H9 (cell line): ENCODE data around the gene DENND5B. TPM values are rescaled to one million over a fixed set of nuclear protein-coding genes. Genes with fewer than 3 reads are reported as not detected.

Source experiments
- DNase-seq: peaks from one replicate; pipeline ENCODE4 v3.0.0-alpha.2; 2017
- H2AFZ ChIP-seq: one replicate; pipeline ENCODE4 v1.6.1; 2013; ENCODE audit warnings: mild to moderate bottlenecking, low read length, control low read depth, moderate library complexity
- H2AK5ac ChIP-seq: 2 replicates; pipeline ENCODE4 v1.6.1; 2013; ENCODE audit warnings: low read length, control low read depth, mixed read lengths; ENCODE audit not compliant: insufficient read length
- H2BK120ac ChIP-seq: one replicate; pipeline ENCODE4 v1.6.1; 2013; ENCODE audit warnings: low read depth, mild to moderate bottlenecking, low read length, control low read depth, inconsistent platforms; ENCODE audit not compliant: poor library complexity, severe bottlenecking
- H2BK12ac ChIP-seq: 2 replicates; pipeline ENCODE4 v1.6.1; 2013; ENCODE audit warnings: low read length, control low read depth, mixed read lengths, low read depth; ENCODE audit not compliant: insufficient read length
- H2BK15ac ChIP-seq: 2 replicates; pipeline ENCODE4 v1.6.1; 2013; ENCODE audit warnings: low read depth, low read length, control low read depth
- H2BK20ac ChIP-seq: one replicate; pipeline ENCODE4 v1.6.1; 2013; ENCODE audit warnings: low read depth, mild to moderate bottlenecking, low read length, control low read depth, inconsistent platforms; ENCODE audit not compliant: poor library complexity, severe bottlenecking
- H2BK5ac ChIP-seq: 2 replicates; pipeline ENCODE4 v1.6.1; 2013; ENCODE audit warnings: low read length, control low read depth, mixed read lengths; ENCODE audit not compliant: insufficient read length
- H3K14ac ChIP-seq: 2 replicates; pipeline ENCODE4 v1.6.1; 2013; ENCODE audit warnings: low read length, control low read depth; ENCODE audit not compliant: insufficient read depth
- H3K18ac ChIP-seq: 2 replicates; pipeline ENCODE4 v1.6.1; 2013; ENCODE audit warnings: low read depth, mild to moderate bottlenecking, mixed read lengths, low read length, control low read depth; ENCODE audit not compliant: insufficient read length
- H3K23ac ChIP-seq: 2 replicates; pipeline ENCODE4 v1.6.1; 2013; ENCODE audit warnings: low read length, control low read depth, mixed read lengths, low read depth; ENCODE audit not compliant: insufficient read length
- H3K23me2 ChIP-seq: 2 replicates; pipeline ENCODE4 v1.6.1; 2013; ENCODE audit warnings: low read depth, mild to moderate bottlenecking, mixed read lengths, low read length, control low read depth; ENCODE audit not compliant: insufficient read length, poor library complexity, severe bottlenecking
- H3K27ac ChIP-seq: 2 replicates; pipeline ENCODE4 v1.5.1; 2013; ENCODE audit warnings: low read length, control low read depth, mixed read lengths, low read depth; ENCODE audit not compliant: insufficient read length
- H3K27me3 ChIP-seq: 2 replicates; pipeline ENCODE4 v1.6.1; 2013; ENCODE audit warnings: low read length, control low read depth, inconsistent platforms; ENCODE audit not compliant: insufficient read depth
- H3K4ac ChIP-seq: 2 replicates; pipeline ENCODE4 v1.6.1; 2013; ENCODE audit warnings: low read depth, mild to moderate bottlenecking, control low read depth, inconsistent platforms, low read length, moderate library complexity
- H3K4me1 ChIP-seq: 2 replicates; pipeline ENCODE4 v1.6.1; 2013; ENCODE audit warnings: low read length, control low read depth, inconsistent platforms; ENCODE audit not compliant: insufficient read depth
- H3K4me2 ChIP-seq: 2 replicates; pipeline ENCODE4 v1.6.1; 2013; ENCODE audit warnings: low read length, control low read depth, mixed read lengths; ENCODE audit not compliant: insufficient read length, insufficient read depth
- H3K56ac ChIP-seq: 2 replicates; pipeline ENCODE4 v1.6.1; 2013; ENCODE audit warnings: low read depth, mild to moderate bottlenecking, mixed read lengths, low read length, control low read depth; ENCODE audit not compliant: insufficient read length
- H3K79me1 ChIP-seq: 2 replicates; pipeline ENCODE4 v1.6.1; 2013; ENCODE audit warnings: low read depth, mild to moderate bottlenecking, moderate library complexity, low read length, control low read depth, inconsistent platforms; ENCODE audit not compliant: insufficient read depth, poor library complexity, severe bottlenecking
- H3K79me2 ChIP-seq: 2 replicates; pipeline ENCODE4 v1.6.1; 2013; ENCODE audit warnings: low read length, control low read depth, inconsistent platforms; ENCODE audit not compliant: insufficient read depth
- H3K9ac ChIP-seq: 2 replicates; pipeline ENCODE4 v1.6.1; 2013; ENCODE audit warnings: low read length, control low read depth, mixed read lengths; ENCODE audit not compliant: insufficient read length; ENCODE audit errors: extremely low read depth
- H3K9me3 ChIP-seq: one replicate; pipeline ENCODE4 v1.6.1; 2013; ENCODE audit warnings: low read depth, low read length, inconsistent platforms; ENCODE audit not compliant: control insufficient read depth
- H3T11ph ChIP-seq: one replicate; pipeline ENCODE4 v1.6.1; 2013; ENCODE audit warnings: mild to moderate bottlenecking, low read length, control low read depth, inconsistent platforms
- H4K20me1 ChIP-seq: one replicate; pipeline ENCODE4 v1.6.1; 2013; ENCODE audit not compliant: control insufficient read depth, insufficient read length, insufficient read depth
- H4K5ac ChIP-seq: 2 replicates; pipeline ENCODE4 v1.6.1; 2013; ENCODE audit warnings: low read depth, mild to moderate bottlenecking, mixed read lengths, low read length, control low read depth; ENCODE audit not compliant: insufficient read length
- H4K8ac ChIP-seq: replicated peaks from 2 replicates; pipeline ENCODE4 v1.6.1; 2013; ENCODE audit warnings: low read length, control low read depth, mixed read lengths, low read depth; ENCODE audit not compliant: insufficient read length
- H4K91ac ChIP-seq: 2 replicates; pipeline ENCODE4 v1.6.1; 2013; ENCODE audit warnings: low read depth, mild to moderate bottlenecking, moderate library complexity, mixed read lengths, low read length, control low read depth; ENCODE audit not compliant: insufficient read length
- H3K27ac Mint-ChIP-seq, 3 experiments: 2 replicates in 2 of 3; 3 replicates in 1 of 3; pipeline ENCODE4 v1.8.0; 2020 to 2021; ENCODE audit warnings: mixed read lengths in 3 of 3, mild to moderate bottlenecking in 1 of 3, moderate library complexity in 1 of 3
- H3K27me3 Mint-ChIP-seq: 2 replicates; pipeline ENCODE4 v1.8.0; 2021; ENCODE audit warnings: low read depth, mild to moderate bottlenecking, moderate library complexity, mixed read lengths
- H3K36me3 Mint-ChIP-seq, 3 experiments: 2 replicates in 2 of 3; 3 replicates in 1 of 3; pipeline ENCODE4 v1.8.0; 2020 to 2021; ENCODE audit warnings: low read depth in 3 of 3, mixed read lengths in 3 of 3; ENCODE audit not compliant: insufficient read depth in 1 of 3
- H3K4me1 Mint-ChIP-seq, 2 experiments: 2 replicates each; pipeline ENCODE4 v1.8.0; 2020; ENCODE audit warnings: mixed read lengths in 2 of 2
- H3K4me3 Mint-ChIP-seq, 2 experiments: 2 replicates in 1 of 2; 3 replicates in 1 of 2; pipeline ENCODE4 v1.8.0; 2020 to 2021; ENCODE audit warnings: mild to moderate bottlenecking in 2 of 2, mixed read lengths in 2 of 2, moderate library complexity in 1 of 2
- H3K9me3 Mint-ChIP-seq, 2 experiments: 2 replicates in 1 of 2; 3 replicates in 1 of 2; pipeline ENCODE4 v1.8.0; 2020; ENCODE audit warnings: mild to moderate bottlenecking in 2 of 2, mixed read lengths in 2 of 2, moderate library complexity in 1 of 2
- WGBS: extraction: QIAGEN DNeasy Blood & Tissue Kit; methylation state at CpG from one replicate; pipeline ENCODE4 v1.1.7; 2013; ENCODE audit warnings: missing lambda C conversion rate, low lambda C conversion rate, mixed read lengths; ENCODE audit not compliant: insufficient read length; ENCODE audit errors: extremely low coverage; 5-methylcytosine and 5-hydroxymethylcytosine counted together
- total RNA-seq: library from RNA; stranded (reverse); gene quantifications from 2 replicates; pipeline ENCODE4 v1.2.1, GENCODE V29; 2021
- TF ChIP-seq, protein P1 (sequence below): fragments of 200-600 bp; sonication (generic); conservative IDR thresholded peaks from 3 replicates; pipeline ENCODE4 v1.8.0; 2021; ENCODE audit warnings: antibody characterized with exemption, mild to moderate bottlenecking

DENND5B gene
- total RNA-seq, 1 experiment from 2014 or later: 13.4 TPM

DNA sequence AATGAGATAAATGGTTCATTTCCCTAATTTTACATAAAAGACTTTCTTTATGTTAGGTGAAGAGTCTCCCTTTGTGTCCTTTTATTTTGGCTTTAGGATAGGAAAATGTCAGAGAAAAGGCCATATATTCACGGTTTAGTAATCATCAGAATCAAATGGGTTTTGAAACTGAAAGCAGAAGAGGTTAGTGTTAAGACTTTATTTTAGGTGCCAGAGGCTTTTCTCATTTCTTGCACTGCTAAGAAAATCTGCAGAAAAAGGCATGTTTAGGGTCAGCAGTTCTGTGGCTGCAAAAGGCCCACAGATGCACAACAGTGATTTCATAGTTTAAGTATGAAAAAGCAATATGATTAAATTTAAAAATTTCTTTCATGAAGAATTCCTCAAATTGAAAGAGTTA is 184.6 kb downstream of the DENND5B start:
- no peak overlapping the region for H3K18ac ChIP-seq
- no peak overlapping the region for H3K27ac ChIP-seq
- no peak overlapping the region for H3T11ph ChIP-seq
- H3K79me2 ChIP-seq: no peaks in the 10 kb centered on the region
- no peak overlapping the region for H2BK120ac ChIP-seq
- H4K8ac ChIP-seq: no peak overlapping the region
- H2BK20ac ChIP-seq: no peak overlapping the region
- TF ChIP-seq, protein P1, sequence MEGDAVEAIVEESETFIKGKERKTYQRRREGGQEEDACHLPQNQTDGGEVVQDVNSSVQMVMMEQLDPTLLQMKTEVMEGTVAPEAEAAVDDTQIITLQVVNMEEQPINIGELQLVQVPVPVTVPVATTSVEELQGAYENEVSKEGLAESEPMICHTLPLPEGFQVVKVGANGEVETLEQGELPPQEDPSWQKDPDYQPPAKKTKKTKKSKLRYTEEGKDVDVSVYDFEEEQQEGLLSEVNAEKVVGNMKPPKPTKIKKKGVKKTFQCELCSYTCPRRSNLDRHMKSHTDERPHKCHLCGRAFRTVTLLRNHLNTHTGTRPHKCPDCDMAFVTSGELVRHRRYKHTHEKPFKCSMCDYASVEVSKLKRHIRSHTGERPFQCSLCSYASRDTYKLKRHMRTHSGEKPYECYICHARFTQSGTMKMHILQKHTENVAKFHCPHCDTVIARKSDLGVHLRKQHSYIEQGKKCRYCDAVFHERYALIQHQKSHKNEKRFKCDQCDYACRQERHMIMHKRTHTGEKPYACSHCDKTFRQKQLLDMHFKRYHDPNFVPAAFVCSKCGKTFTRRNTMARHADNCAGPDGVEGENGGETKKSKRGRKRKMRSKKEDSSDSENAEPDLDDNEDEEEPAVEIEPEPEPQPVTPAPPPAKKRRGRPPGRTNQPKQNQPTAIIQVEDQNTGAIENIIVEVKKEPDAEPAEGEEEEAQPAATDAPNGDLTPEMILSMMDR: no peak
- no peak overlapping the region for H2BK12ac ChIP-seq
- no peak overlapping the region for H2BK15ac ChIP-seq
- Mint-ChIP-seq H3K27me3 (no peaks in the 10 kb centered on the region), H3K4me1 (peaks cover 2 to 11% of the 10 kb centered on the region in 2 experiments; a peak in 3 of 4 replicates), H3K36me3 (no peaks in the 10 kb centered on the region; a peak in 1 of 7 replicates), H3K9me3 (no peaks in the 10 kb centered on the region), H3K27ac (peak overlapping the region in 1 of 3 experiments; percentile 87; a peak in 2 of 7 replicates), H3K4me3 (no peak overlapping the region)
- no peaks in the 10 kb centered on the region for H4K20me1 ChIP-seq
- H2BK5ac ChIP-seq: no peak overlapping the region
- no CpG with 5 or more reads among the region's 1 CpG for WGBS
- H4K5ac ChIP-seq: no peak overlapping the region
- no peak overlapping the region for H3K56ac ChIP-seq
- no peaks in the 10 kb centered on the region for H3K23me2 ChIP-seq
- H3K14ac ChIP-seq: no peak overlapping the region
- H3K27me3 ChIP-seq: no peaks in the 10 kb centered on the region
- H3K9ac ChIP-seq: no peak overlapping the region
- H4K91ac ChIP-seq: no peak overlapping the region
- H3K23ac ChIP-seq: no peak overlapping the region
- no peaks in the 10 kb centered on the region for H3K79me1 ChIP-seq
- no peak overlapping the region for H2AK5ac ChIP-seq
- H3K9me3 ChIP-seq: no peaks in the 10 kb centered on the region
- H2AFZ ChIP-seq: no peak overlapping the region
- H3K4me1 ChIP-seq: no peaks in the 10 kb centered on the region
- no peak for DNase-seq
- H3K4me2 ChIP-seq: no peak overlapping the region
- H3K4ac ChIP-seq: no peak overlapping the region
